CD4-positive, alpha-beta T cell treated with Interleukin-6 at 100 ng/mL for 8 hours (primary cell): ENCODE data around the gene TMEM175.

ENCODE experiments used
- DNase-seq: peaks from one replicate; pipeline ENCODE4 v3.0.0-alpha.2; 2020; ENCODE audit warnings: mixed read lengths, low spot score

Gene TMEM175

DNA sequence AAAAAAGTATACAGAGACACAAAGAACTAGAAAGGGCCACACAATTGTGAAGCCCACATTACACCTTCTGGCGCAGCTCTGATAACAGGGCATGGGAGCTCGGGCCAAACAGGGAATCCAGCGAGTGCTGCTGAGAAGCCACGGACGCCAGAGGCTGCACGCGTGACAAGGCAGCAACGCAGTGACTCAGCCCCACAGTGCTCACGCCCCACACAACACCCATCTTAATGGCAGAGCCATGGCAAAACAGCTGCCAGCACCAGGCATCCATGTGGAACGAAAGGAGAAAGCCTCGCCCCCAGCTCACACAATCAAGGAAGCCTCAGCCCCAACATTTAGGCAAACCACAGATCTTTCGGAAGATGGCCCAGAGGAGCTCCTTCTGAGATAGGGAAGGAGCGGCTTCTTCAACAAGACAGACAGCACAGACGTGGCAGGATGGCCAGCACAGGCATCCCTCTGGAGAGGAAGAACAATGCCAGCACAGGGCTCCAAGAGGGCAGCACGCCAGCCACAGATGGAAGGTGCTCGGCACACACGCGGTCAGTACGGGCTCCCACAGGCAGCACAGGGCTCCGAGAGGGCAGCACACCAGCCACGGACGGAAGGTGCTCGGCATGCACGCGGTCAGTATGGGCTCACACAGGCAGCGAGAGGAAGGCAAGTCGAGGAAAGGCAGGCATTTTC is 33.2 kb upstream of the TMEM175 start:
- DNase-seq = no peak

DNA sequence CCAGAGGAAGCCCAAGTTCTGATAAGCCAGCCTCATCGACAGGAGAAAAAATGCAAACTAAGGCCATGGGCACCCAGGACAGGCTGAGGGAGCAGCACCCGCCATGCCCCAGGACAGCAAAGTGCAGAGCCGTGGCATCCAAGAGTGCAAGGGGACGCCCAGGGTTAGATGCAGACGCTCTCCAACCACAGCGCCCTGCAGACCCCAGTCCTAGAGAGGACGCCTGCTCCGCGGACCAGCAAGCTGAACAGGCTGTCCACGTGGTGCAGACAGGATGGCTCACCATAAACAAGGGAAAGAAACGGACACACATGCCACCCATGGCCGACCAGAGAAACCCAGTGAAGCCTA is 32.7 kb upstream of the TMEM175 start:
- DNase-seq = no peak

DNA sequence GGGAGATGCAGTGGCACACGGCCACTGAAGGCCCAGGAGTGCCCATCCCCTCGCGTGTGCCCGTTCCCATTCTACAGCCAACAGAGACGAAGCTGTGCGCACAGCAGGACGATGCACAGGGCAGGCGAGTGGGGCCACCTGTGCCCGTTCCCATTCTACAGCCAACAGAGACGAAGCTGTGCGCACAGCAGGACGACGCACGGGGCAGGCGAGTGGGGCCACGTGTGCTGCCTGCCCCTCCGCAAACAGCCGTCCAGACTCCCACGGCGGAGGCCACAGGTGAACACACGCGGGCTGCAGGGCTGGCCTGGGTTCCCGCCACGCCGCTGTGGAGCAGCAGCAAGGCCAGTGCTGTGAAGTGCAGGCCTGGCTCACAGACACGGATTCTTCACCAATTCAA is 32.2 kb upstream of the TMEM175 start:
- DNase-seq = no peak

- no peak for DNase-seq
These were observed 31.5 kb upstream of the TMEM175 start for GRCh38 chr4:900721-901120.

DNA sequence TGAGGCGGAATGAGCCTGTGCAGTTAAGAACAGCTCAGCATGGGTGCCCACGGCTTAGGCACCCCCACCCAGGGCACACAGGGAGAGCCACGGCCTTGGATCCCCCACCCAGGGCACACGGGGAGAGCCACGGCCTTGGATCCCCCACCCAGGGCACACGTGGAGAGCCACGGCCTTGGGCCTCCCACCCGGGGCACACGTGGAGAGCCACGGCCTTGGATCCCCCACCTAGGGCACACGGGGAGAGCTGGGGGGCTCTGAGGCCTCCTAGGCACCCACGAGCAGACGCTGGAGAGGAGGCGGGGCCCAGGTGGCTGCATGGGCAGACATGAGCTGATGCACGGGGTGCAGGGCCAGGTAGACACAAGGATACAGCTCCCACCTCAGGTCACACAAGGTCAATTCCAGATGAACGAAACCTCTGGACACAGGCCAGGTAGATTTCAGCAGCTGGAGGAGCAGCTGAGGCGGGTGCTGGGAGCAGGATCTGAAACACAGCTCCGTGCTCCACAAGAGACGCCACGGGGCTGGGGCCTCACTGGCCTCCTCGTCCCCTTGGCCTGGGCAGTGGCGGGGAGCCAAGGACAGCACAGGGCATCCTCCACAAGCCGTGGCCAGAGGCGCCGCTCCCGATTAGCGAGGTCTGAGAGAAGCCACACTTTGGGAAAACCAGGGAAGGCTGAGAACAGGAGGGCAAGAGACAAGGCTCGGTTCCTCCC is 30.9 kb upstream of the TMEM175 start:
- DNase-seq = no peak

GRCh38 chr4:903066-904046 is 28.9 kb upstream of the TMEM175 start:
- no peak for DNase-seq

GRCh38 chr4:905485-906338 is 26.5 kb upstream of the TMEM175 start:
- no peak for DNase-seq

- no peak for DNase-seq
These were observed 25.7 kb upstream of the TMEM175 start for GRCh38 chr4:906339-907102.

- DNase-seq = no peak
These were observed 25.2 kb upstream of the TMEM175 start for GRCh38 chr4:907103-907400.

- no peak for DNase-seq
These were observed 24.4 kb upstream of the TMEM175 start for GRCh38 chr4:907691-908425.

GRCh38 chr4:909131-909571 is 23.1 kb upstream of the TMEM175 start:
- no peak for DNase-seq

DNA sequence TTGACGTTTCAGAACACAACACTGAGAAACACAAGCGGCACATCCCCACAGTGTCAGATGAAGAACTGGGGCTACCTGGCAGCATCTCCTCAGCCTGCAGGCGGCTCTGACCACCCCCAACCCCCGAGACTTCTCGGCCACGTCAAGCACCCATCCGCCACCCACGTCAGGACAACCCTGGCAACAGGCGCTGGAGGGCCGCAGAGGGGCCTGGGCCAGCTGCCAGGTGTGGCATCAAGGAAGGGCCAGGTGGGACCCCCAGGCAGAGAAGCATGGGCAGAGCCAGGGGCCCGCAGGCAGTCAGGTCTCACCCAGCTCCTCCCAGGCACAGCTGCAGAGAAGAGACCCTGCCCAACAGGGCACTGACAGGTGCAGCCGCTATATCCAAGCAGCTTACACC is 22.4 kb upstream of the TMEM175 start:
- DNase-seq = no peak

GRCh38 chr4:910366-911091 is 21.7 kb upstream of the TMEM175 start:
- no peak for DNase-seq

DNA sequence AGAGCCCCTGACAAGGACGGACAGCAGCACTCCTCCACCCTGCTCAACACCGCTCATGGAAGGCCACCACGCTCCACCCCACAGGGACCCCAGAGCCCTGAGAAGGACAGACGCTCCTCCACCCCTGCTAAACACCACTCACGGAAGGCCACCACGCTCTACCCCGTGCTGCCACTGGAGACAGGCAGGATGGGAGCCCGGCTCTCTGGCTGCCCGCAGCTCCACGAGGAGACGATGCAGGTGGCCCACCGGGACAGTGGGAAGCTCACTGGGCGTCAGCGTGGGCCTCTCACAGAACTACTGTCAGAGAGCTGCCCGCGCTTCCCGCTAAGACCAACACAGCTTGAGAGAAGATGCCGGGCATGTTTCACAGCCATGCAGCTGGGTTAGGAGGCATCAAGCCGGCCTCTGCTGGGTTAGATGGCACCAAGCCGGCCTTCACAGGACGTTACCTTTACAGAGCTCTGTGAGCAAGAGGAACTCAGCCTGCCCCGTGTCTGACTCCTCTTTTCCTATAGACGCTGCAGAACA is 21.0 kb upstream of the TMEM175 start:
- DNase-seq = no peak

DNA sequence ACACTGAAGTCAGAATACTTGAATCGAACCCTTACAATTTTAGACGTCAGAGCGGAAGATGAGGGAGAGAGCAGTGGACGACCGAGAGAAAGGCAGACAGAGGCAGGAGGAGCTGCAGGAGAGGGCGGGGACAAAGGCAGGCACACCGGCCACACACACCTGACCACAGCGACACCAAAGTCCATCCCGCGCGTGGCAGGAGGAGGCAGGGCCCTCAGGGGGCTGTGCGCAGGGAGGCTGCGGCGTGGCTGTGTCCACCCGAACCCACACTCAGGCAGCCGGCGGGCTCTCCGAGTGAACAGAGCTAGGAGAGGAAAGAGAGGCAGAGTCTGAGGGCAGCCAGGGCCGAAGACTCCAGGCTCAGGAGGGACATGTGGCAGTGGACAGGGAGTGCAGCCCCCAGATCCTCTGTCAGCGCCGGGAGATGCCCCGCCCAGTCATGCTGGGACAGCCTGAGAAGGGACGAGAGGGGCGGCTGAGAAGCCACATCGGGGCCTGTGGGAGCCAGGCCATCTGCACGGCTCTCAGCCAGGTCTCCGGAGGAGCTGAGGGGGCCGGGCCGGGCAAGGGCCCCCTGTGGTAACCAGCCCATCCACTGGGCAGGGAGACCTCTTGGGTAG is 20.3 kb upstream of the TMEM175 start:
- no peak for DNase-seq

DNA sequence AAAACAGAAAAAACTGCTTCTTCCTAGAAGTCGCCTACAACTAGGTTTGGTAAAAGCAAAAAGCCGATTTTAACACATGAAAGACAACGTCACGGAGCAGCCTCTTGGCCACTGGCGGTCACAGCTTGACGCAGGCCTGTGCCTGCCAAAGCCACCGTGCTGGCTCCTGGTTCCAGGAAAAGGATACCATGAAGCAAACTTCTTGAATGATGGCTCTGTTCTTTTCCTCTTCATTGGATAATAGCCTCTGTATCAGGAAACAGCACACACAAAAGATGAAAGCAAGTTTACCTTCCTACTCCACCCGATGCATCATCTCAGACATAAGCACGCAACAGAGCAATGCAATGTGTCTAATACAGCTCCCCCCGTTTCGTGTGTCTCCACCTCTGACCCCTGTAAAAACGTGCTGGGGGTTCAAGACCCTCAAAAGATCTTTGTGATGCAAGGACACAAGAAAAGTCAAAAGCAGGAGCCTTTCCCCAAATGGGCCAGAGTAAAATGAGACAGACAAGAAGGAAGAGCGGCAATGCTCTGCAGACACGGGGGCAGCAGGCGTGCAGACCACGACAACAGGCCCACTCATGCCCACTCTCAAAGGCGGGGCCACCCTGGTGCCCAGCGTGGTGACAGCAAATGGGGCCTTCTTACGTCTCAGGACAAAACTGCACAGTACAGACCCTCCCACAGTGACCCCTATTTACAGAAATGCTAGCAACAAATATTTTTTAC is 19.5 kb upstream of the TMEM175 start:
- DNase-seq = no peak

- DNase-seq = no peak
These were observed 19.0 kb upstream of the TMEM175 start for GRCh38 chr4:913280-913618.

- no peak for DNase-seq
These were observed 17.7 kb upstream of the TMEM175 start for GRCh38 chr4:914531-914930.
